OCI-LY7 (cell line): ENCODE measurements around the gene DDR1. TPM values are rescaled to one million over a fixed set of nuclear protein-coding genes. Genes with fewer than 3 reads are reported as not detected.

ENCODE experiments used
- BruUV-seq: library from RNA; stranded (reverse); fragments of 400-500 nt; replicated peaks from 2 replicates; lab custom pipeline; 2021; lab: Mats Ljungman, UMichigan
- CTCF ChIA-PET: fragments of 300-600 bp; sonication (Branson Sonifier 250); formaldehyde crosslinking; loops from one replicate; lab custom pipeline; 2022; ENCODE audit warnings: antibody characterized with exemption; ENCODE audit not compliant: unreplicated experiment; lab: Charles Lee
- POLR2A ChIA-PET: fragments of 300-600 bp; sonication (Branson Sonifier 250); formaldehyde crosslinking; loops from one replicate; lab custom pipeline; 2022; ENCODE audit warnings: antibody characterized with exemption; lab: Charles Lee
- DNase-seq: peaks from one replicate; pipeline ENCODE4 v3.0.0-alpha.2; 2015; ENCODE audit warnings: low spot score
- H2AFZ ChIP-seq: fragments of 200-600 bp; sonication (generic), shearing (Covaris generic); 2 replicates; pipeline ENCODE4 v1.6.1; 2014; ENCODE audit warnings: mild to moderate bottlenecking, antibody characterized with exemption, low read length, moderate library complexity
- H3K27ac ChIP-seq: fragments of 200-600 bp; sonication (generic); 2 replicates; pipeline ENCODE4 v1.5.1; 2014; ENCODE audit warnings: mixed run types, low read depth, mild to moderate bottlenecking, moderate library complexity, low read length, inconsistent platforms; ENCODE audit not compliant: poor library complexity, severe bottlenecking
- H3K36me3 ChIP-seq: fragments of 200-600 bp; sonication (generic); 2 replicates; pipeline ENCODE4 v1.6.1; 2014; ENCODE audit warnings: mild to moderate bottlenecking, antibody characterized with exemption, low read length, moderate library complexity, mixed read lengths; ENCODE audit not compliant: insufficient read depth
- H3K4me1 ChIP-seq: fragments of 200-600 bp; sonication (generic); 2 replicates; pipeline ENCODE4 v1.5.1; 2014; ENCODE audit warnings: mild to moderate bottlenecking, low read length; ENCODE audit not compliant: insufficient read depth, poor library complexity, severe bottlenecking
- H3K4me2 ChIP-seq: fragments of 200-600 bp; sonication (generic); 2 replicates; pipeline ENCODE4 v1.6.1; 2014; ENCODE audit warnings: mild to moderate bottlenecking, low read length
- H3K4me3 ChIP-seq: fragments of 200-600 bp; sonication (generic); 2 replicates; pipeline ENCODE4 v1.5.1; 2014; ENCODE audit warnings: mild to moderate bottlenecking, low read depth, low read length; ENCODE audit not compliant: poor library complexity, severe bottlenecking
- H3K79me2 ChIP-seq: fragments of 200-600 bp; sonication (generic); 2 replicates; pipeline ENCODE4 v1.6.1; 2016; ENCODE audit warnings: low read depth, mild to moderate bottlenecking, low read length, moderate library complexity, mixed read lengths; ENCODE audit not compliant: insufficient read depth
- H3K9me2 ChIP-seq: fragments of 200-600 bp; sonication (generic); 2 replicates; pipeline ENCODE4 v1.6.1; 2016; ENCODE audit warnings: mild to moderate bottlenecking, low read length, mixed read lengths; ENCODE audit not compliant: insufficient read depth
- H3K9me3 ChIP-seq: fragments of 200-600 bp; sonication (generic); 2 replicates; pipeline ENCODE4 v1.6.1; 2014; ENCODE audit warnings: mild to moderate bottlenecking, mixed run types, low read length, mixed read lengths
- H4K20me1 ChIP-seq: fragments of 200-600 bp; sonication (generic); 2 replicates; pipeline ENCODE4 v1.6.1; 2014; ENCODE audit warnings: mild to moderate bottlenecking, antibody characterized with exemption, low read length, moderate library complexity, mixed read lengths; ENCODE audit not compliant: insufficient read depth
- EZH2phosphoT487 ChIP-seq: fragments of 200-600 bp; sonication (generic); IDR thresholded peaks from 2 replicates; pipeline ENCODE4 v1.6.1; 2018; ENCODE audit warnings: low read depth, borderline replicate concordance, mild to moderate bottlenecking, mixed run types, antibody characterized with exemption, low read length, moderate library complexity, mixed read lengths
- intact Hi-C: fragments of 100-400 bp; cut with micrococcal nuclease; formaldehyde crosslinking; loops from one replicate; pipeline ENCODE4 v1.10.0; 2022; ENCODE audit not compliant: unreplicated experiment
- total RNA-seq, 2 experiments: library from RNA; depleted of rRNA in 1 of 2; stranded (reverse); fragments of >200 nt in 1 of 2; shearing (Covaris generic) in 1 of 2; gene quantifications; 2 replicates each; pipeline ENCODE4 v1.2.3, GENCODE V29; 2014 to 2022
- TF ChIP-seq, protein P1 (sequence below): fragments of 200-600 bp; sonication (generic); conservative IDR thresholded peaks from 2 replicates; pipeline ENCODE4 v1.5.1; 2014; ENCODE audit warnings: mild to moderate bottlenecking, antibody characterized with exemption, low read length, moderate library complexity, mixed read lengths

The DDR1 gene
- total RNA-seq, 2 experiments from 2014 or later, result 14.0 to 30.3 TPM

DNA sequence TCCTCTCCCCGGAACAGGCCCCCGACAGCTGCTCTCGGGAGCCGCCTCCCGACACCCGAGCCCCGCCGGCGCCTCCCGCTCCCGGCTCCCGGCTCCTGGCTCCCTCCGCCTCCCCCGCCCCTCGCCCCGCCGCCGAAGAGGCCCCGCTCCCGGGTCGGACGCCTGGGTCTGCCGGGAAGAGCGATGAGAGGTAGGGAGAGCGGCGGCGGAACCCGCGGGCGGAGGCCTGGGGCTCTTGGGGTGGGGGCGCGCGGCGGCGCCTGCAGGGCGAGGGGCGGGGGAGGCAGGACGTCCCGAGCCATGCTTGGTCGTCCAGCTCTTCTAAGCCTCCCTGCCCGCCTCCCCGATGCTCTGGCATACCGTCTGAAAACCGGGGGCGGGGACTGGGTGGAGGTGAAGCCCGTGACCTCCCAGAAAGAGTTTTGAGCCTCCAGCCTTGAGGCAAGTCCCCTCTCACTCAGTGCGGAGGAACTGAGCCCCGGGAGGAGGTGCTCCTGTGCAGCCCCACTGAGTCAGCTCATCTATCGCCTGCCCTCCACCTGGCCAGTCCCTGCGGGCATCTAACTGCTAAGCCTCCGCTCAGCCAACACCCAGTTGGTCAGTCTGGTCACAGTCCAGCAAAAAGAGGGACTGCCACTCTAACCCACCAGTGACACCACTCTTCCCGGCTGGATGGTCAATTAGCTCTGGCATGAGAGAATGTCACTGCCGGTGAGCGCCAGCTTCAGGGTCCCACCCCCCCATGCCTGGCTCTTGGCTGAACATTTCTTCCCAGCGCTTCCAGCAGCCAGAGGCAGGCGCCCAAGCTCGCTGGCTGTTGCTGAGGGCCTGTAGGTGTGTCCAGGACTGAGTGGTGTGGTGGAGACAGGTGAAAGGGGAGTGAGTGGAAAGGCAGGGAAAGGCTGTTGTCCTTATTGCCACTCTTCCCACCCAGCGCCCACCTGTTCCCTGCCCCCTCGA is 482 bp downstream of the DDR1 start:
- DNase-seq, result peak; percentile 65
- Histone ChIP-seq H3K36me3 (no peaks in the 10 kb centered on the region), H3K4me3 (peak overlapping the region; percentile 68), H3K9me3 (no peaks in the 10 kb centered on the region), H4K20me1 (no peaks in the 10 kb centered on the region), H3K27ac (peak overlapping the region; percentile 85), H3K4me2 (peak overlapping the region; percentile 75), H2AFZ (peak overlapping the region; percentile 40; the same call in 1 of the 2 replicates), H3K4me1 (peaks cover 53% of the 10 kb centered on the region), H3K9me2 (no peaks in the 10 kb centered on the region), H3K79me2 (no peaks in the 10 kb centered on the region)
- BruUV-seq, result no TSS peak
- intact Hi-C loops, result loop anchor here (2.0 to 10.0 kb wide), 2 partner anchors 30 to 210 kb away; partner anchors contain the start of genes DHX16 and VARS2
- ChIA-PET CTCF (interaction anchor here (0.6 kb wide), 1 partner anchor 11 kb away, joined by 3 read pairs; no protein-coding TSS in a partner anchor), POLR2A (interaction anchor here (0.5 to 1.1 kb wide), 4 partner anchors 36 to 203 kb away, joined by 3 to 4 read pairs (median 3); no protein-coding TSS in a partner anchor)
- no peak for TF ChIP-seq EZH2phosphoT487
- TF ChIP-seq, protein P1, sequence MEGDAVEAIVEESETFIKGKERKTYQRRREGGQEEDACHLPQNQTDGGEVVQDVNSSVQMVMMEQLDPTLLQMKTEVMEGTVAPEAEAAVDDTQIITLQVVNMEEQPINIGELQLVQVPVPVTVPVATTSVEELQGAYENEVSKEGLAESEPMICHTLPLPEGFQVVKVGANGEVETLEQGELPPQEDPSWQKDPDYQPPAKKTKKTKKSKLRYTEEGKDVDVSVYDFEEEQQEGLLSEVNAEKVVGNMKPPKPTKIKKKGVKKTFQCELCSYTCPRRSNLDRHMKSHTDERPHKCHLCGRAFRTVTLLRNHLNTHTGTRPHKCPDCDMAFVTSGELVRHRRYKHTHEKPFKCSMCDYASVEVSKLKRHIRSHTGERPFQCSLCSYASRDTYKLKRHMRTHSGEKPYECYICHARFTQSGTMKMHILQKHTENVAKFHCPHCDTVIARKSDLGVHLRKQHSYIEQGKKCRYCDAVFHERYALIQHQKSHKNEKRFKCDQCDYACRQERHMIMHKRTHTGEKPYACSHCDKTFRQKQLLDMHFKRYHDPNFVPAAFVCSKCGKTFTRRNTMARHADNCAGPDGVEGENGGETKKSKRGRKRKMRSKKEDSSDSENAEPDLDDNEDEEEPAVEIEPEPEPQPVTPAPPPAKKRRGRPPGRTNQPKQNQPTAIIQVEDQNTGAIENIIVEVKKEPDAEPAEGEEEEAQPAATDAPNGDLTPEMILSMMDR, result 0 out of 2 replicates have a peak, but pooled peaks have one; percentile 19

DNA sequence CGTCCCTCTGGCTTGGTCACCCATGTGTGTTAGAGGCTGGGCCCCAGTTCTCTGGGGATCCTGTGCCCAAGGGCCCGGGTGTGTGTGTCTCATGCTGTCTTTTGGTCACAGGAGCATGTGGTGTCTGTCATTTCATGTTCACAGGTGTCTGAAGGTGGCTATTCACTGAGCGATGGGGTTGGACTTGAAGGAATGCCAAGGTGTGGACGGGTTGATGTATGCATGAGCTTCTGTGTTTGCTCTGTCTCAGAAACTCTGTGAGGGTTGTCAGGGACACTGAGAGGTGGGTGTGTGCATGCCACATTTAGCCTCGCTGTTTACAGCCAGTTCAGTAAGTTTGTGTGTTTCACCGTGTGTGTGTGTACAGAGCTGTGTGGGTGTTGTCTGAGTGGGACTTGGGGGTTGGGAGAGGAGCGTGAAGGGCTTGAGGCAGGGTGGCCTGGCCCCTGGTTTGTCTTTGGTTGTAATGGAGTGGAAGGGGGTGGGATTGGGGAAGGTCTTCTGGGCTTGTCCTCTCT is 1.2 kb downstream of the DDR1 start:
- H3K36me3 ChIP-seq, result 0 out of 2 replicates have a peak, but pooled peaks cover 3% of the 10 kb centered on the region
- no peaks in the 10 kb centered on the region for H3K79me2 ChIP-seq
- TF ChIP-seq, protein P1, result no peak
- TF ChIP-seq EZH2phosphoT487, result no peak
- intact Hi-C loops, result loop anchor here (2.0 to 10.0 kb wide), 2 partner anchors 29 to 211 kb away; partner anchors contain the start of genes DHX16 and VARS2
- H3K4me2 ChIP-seq, result peak overlapping the region; percentile 75
- POLR2A ChIA-PET, result interaction anchor here (0.6 kb wide), 1 partner anchor 37 kb away, joined by 3 read pairs; no protein-coding TSS in a partner anchor
- H3K9me3 ChIP-seq, result no peaks in the 10 kb centered on the region
- BruUV-seq, result no TSS peak
- CTCF ChIA-PET, result interaction anchor here (0.9 kb wide), 1 partner anchor 11 kb away, joined by 3 read pairs; no protein-coding TSS in a partner anchor
- DNase-seq, result no peak
- H4K20me1 ChIP-seq, result no peaks in the 10 kb centered on the region
- no peaks in the 10 kb centered on the region for H3K9me2 ChIP-seq
- peak overlapping the region; percentile 68 for H3K4me3 ChIP-seq
- H3K4me1 ChIP-seq, result peaks cover 53% of the 10 kb centered on the region
- no peak overlapping the region for H2AFZ ChIP-seq
- H3K27ac ChIP-seq, result no peak overlapping the region
